K562 (cell line): ENCODE data around the gene AKT3. TPM values are rescaled to one million over a fixed set of nuclear protein-coding genes. Genes with fewer than 3 reads are reported as not detected.

Experiments
- ATAC-seq: fragments of 200-7000 bp; cut with Tn5 transposase; 3 replicates; pipeline ENCODE4 v1.9.1; 2020; ENCODE audit warnings: moderate library complexity
- BruUV-seq: library from RNA; stranded (reverse); fragments of 400-500 nt; replicated peaks from 2 replicates; lab custom pipeline; 2021; lab: Mats Ljungman, UMichigan
- CTCF ChIA-PET: fragments of 300-600 bp; formaldehyde crosslinking; extraction: SDS; loops from one replicate; lab custom pipeline; 2021; ENCODE audit warnings: low intra/inter-chr PET ratio; lab: Yijun Ruan, JAX
- POLR2A ChIA-PET: fragments of 300-600, 350-650 bp; sonication (Branson Sonifier 250); formaldehyde crosslinking; extraction: SDS; loops from one replicate; lab custom pipeline; 2021; ENCODE audit warnings: antibody characterized with exemption, inconsistent platforms; lab: Yijun Ruan, JAX
- DNase-seq, 4 experiments: peaks; one replicate each; pipeline versions ENCODE4 v3.0.0 to v3.0.0-alpha.2; 2011 to 2018; ENCODE audit warnings: low spot score in 3 of 4, mixed read lengths in 3 of 4; ENCODE audit errors: extremely low read depth in 1 of 4
- FAIRE-seq: peaks from 2 replicates; lab custom pipeline; 2011; peaks lifted over from hg19 to GRCh38; lab: Jason Lieb, UNC
- H2AFZ ChIP-seq: 2 replicates; pipeline ENCODE4 v1.6.0; 2011; ENCODE audit warnings: low read depth, low read length, control low read depth, inconsistent platforms
- H3K27ac ChIP-seq: fragments of 200-600 bp; 3 replicates; pipeline ENCODE4 v1.8.0; 2011; ENCODE audit warnings: low read depth, mild to moderate bottlenecking, control low read depth, inconsistent platforms, low read length, moderate library complexity, mixed read lengths; ENCODE audit errors: extremely low read depth
- H3K27me3 ChIP-seq, 2 experiments: fragments of 300-600 bp in 1 of 2; 2 replicates in 1 of 2; 3 replicates in 1 of 2; pipeline versions ENCODE4 v1.6.0 to v1.8.0; 2011; ENCODE audit warnings: inconsistent platforms in 2 of 2, low read length in 2 of 2, mild to moderate bottlenecking in 1 of 2, mixed read lengths in 1 of 2, moderate library complexity in 1 of 2; ENCODE audit not compliant: control insufficient read depth in 2 of 2, insufficient read depth in 2 of 2
- H3K36me3 ChIP-seq: fragments of 300-600 bp; 3 replicates; pipeline ENCODE4 v1.8.0; 2011; ENCODE audit warnings: mild to moderate bottlenecking, low read length, inconsistent platforms; ENCODE audit not compliant: control insufficient read depth, insufficient read depth
- H3K4me1 ChIP-seq, 2 experiments: fragments of 200-600 bp in 1 of 2; replicated peaks in 1 of 2; 2 replicates in 1 of 2; 3 replicates in 1 of 2; pipeline versions ENCODE4 v1.5.1 to v1.8.0; 2011; ENCODE audit warnings: inconsistent platforms in 2 of 2, low read length in 2 of 2, mild to moderate bottlenecking in 1 of 2, mixed read lengths in 1 of 2, moderate library complexity in 1 of 2; ENCODE audit not compliant: control insufficient read depth in 2 of 2, insufficient read depth in 2 of 2
- H3K4me2 ChIP-seq: 2 replicates; pipeline ENCODE4 v1.6.1; 2011; ENCODE audit warnings: low read length, control low read depth, inconsistent platforms, mixed read lengths; ENCODE audit not compliant: insufficient read depth
- H3K4me3 ChIP-seq: fragments of 200-600 bp; sonication (generic), shearing (Covaris generic); 2 replicates; pipeline ENCODE4 v1.5.1; 2016; ENCODE audit warnings: control low read depth, inconsistent platforms
- H3K79me2 ChIP-seq: fragments of 200-600 bp; 3 replicates; pipeline ENCODE4 v1.8.0; 2011; ENCODE audit warnings: low read length, inconsistent platforms; ENCODE audit not compliant: control insufficient read depth, insufficient read depth
- H3K9ac ChIP-seq, 2 experiments: 2 replicates each; pipeline versions ENCODE4 v1.6.0 to v1.6.1; 2011; ENCODE audit warnings: low read depth in 2 of 2, low read length in 2 of 2, control low read depth in 1 of 2, inconsistent platforms in 1 of 2, mild to moderate bottlenecking in 1 of 2, mixed read lengths in 1 of 2; ENCODE audit not compliant: insufficient read depth in 1 of 2
- H3K9me1 ChIP-seq: one replicate; pipeline ENCODE4 v1.6.0; 2011; ENCODE audit warnings: inconsistent platforms, mild to moderate bottlenecking, low read length, moderate library complexity; ENCODE audit not compliant: control insufficient read depth, insufficient read depth
- H3K9me3 ChIP-seq: replicated peaks from 2 replicates; pipeline ENCODE4 v1.5.1; 2011; ENCODE audit warnings: low read depth, low read length, inconsistent platforms; ENCODE audit not compliant: control insufficient read depth, insufficient read depth
- H4K20me1 ChIP-seq: replicated peaks from 2 replicates; pipeline ENCODE4 v1.6.1; 2011; ENCODE audit warnings: low read length, inconsistent platforms, mixed read lengths; ENCODE audit not compliant: control insufficient read depth, insufficient read depth
- ARID1B ChIP-seq: fragments of 450-650 bp; IDR thresholded peaks from 2 replicates; pipeline ENCODE4 v1.6.1; 2016; ENCODE audit warnings: antibody characterized with exemption, mild to moderate bottlenecking, inconsistent platforms
- EP300 ChIP-seq: IDR thresholded peaks from 2 replicates; pipeline ENCODE4 v1.6.1; 2012; ENCODE audit warnings: low read length, improper control_type of control experiment
- FOSL1 ChIP-seq: fragments of 200-800 bp; sonication (Bioruptor generic); conservative IDR thresholded peaks from 2 replicates; pipeline ENCODE4 v1.6.1; 2016; ENCODE audit warnings: missing genetic modification characterization, missing compliant biosample characterization
- FOXM1 ChIP-seq, 2 experiments: fragments of 450-650 bp in 1 of 2; sonication (generic) in 1 of 2; formaldehyde crosslinking in 1 of 2; IDR thresholded peaks; 2 replicates each; pipeline versions ENCODE4 v1.6.1 to v1.9.0; 2017 to 2022; ENCODE audit warnings: low read depth in 2 of 2, mild to moderate bottlenecking in 2 of 2, missing genetic modification reagents in 1 of 2, moderate library complexity in 1 of 2
- GABPB1 ChIP-seq: sonication (generic); formaldehyde crosslinking; IDR thresholded peaks from 2 replicates; pipeline ENCODE4 v1.8.0; 2022; ENCODE audit warnings: mild to moderate bottlenecking, missing genetic modification reagents
- GATA2 ChIP-seq: sonication (generic); formaldehyde crosslinking; IDR thresholded peaks from 2 replicates; pipeline ENCODE4 v1.4.0; 2020; ENCODE audit warnings: mild to moderate bottlenecking, missing genetic modification reagents
- IFI16 ChIP-seq: fragments of 250-450 bp; sonication (Bioruptor Pico); IDR thresholded peaks from 2 replicates; pipeline ENCODE4 v2.1.2; 2022; ENCODE audit warnings: mild to moderate bottlenecking, inconsistent platforms
- MAFF ChIP-seq: IDR thresholded peaks from 2 replicates; pipeline ENCODE4 v1.6.1; 2012; ENCODE audit warnings: low read length, improper control_type of control experiment
- MEF2A ChIP-seq: IDR thresholded peaks from 2 replicates; pipeline ENCODE4 v1.6.1; 2011; ENCODE audit warnings: low read depth, mild to moderate bottlenecking, low read length, moderate library complexity; ENCODE audit not compliant: control insufficient read depth
- NEUROD1 ChIP-seq: fragments of 150-350 bp; IDR thresholded peaks from 2 replicates; pipeline ENCODE4 v1.6.1; 2014; ENCODE audit warnings: borderline replicate concordance, low read length, low read depth; ENCODE audit not compliant: partially characterized antibody
- NR2C2 ChIP-seq, 2 experiments: fragments of 200-800 bp in 1 of 2; sonication (Bioruptor generic) in 1 of 2; sonication (generic) in 1 of 2; formaldehyde crosslinking in 1 of 2; IDR thresholded peaks; 2 replicates each; pipeline versions ENCODE4 v1.6.1 to v1.8.0; 2016 to 2022; ENCODE audit warnings: mild to moderate bottlenecking in 1 of 2, missing compliant biosample characterization in 1 of 2, missing genetic modification characterization in 1 of 2, missing genetic modification reagents in 1 of 2
- NUFIP1 ChIP-seq: fragments of 450-650 bp; IDR thresholded peaks from 2 replicates; pipeline ENCODE4 v1.6.1; 2018; ENCODE audit not compliant: partially characterized antibody
- SOX6 ChIP-seq: fragments of 450-650 bp; IDR thresholded peaks from 2 replicates; pipeline ENCODE4 v1.6.1; 2014; ENCODE audit warnings: mild to moderate bottlenecking
- ZFP1 ChIP-seq: fragments of 450-650 bp; formaldehyde crosslinking; IDR thresholded peaks from 2 replicates; pipeline ENCODE4 v1.4.0; 2020; ENCODE audit warnings: mild to moderate bottlenecking, mixed read lengths
- ZNF217 ChIP-seq: sonication (generic); formaldehyde crosslinking; IDR thresholded peaks from 2 replicates; pipeline ENCODE4 v1.8.0; 2022; ENCODE audit warnings: mild to moderate bottlenecking, missing genetic modification reagents
- ZNF316 ChIP-seq: fragments of 450-650 bp; IDR thresholded peaks from 2 replicates; pipeline ENCODE4 v1.6.1; 2016
- ZNF780A ChIP-seq: fragments of 250-450 bp; sonication (Bioruptor Pico); IDR thresholded peaks from 2 replicates; pipeline ENCODE4 v1.5.0; 2021; ENCODE audit warnings: mild to moderate bottlenecking
- WGBS: fragments of 100-300 bp; shearing (Covaris generic); methylation state at CpG from one replicate; pipeline ENCODE4 v1.1.6; 2016; ENCODE audit warnings: low coverage, mixed read lengths; ENCODE audit not compliant: insufficient coverage; ENCODE audit errors: missing lambda C conversion rate; 5-methylcytosine and 5-hydroxymethylcytosine counted together
- in situ Hi-C: fragments of 300-500 bp; cut with MboI; formaldehyde crosslinking; loops from 4 replicates; pipeline ENCODE4 v1.15.0; 2018; ENCODE audit warnings: inconsistent platforms, mixed read lengths
- intact Hi-C: fragments of 100-400 bp; cut with micrococcal nuclease; formaldehyde crosslinking; loops from 2 replicates; pipeline ENCODE4 v1.14.2; 2022
- polyA plus RNA-seq, 8 experiments: library from polyadenylated mRNA; depleted of rRNA in 4 of 8; stranded (reverse) in 5 of 8; unstranded in 3 of 8; fragments of >200 nt; fragmentation: Nextera tagmentation in 2 of 8; fragmentation: Illumina TruSeq in 1 of 8; extraction: Ambion mirVana in 2 of 8; extraction: Trizol in 1 of 8; gene quantifications; 2 replicates each; pipeline versions ENCODE4 v1.2.1 to v1.2.3, GENCODE V29; 2011 to 2014; ENCODE audit warnings: inconsistent platforms in 1 of 8, missing spikeins in 1 of 8
- total RNA-seq, 7 experiments: library from RNA; depleted of rRNA in 6 of 7; stranded (reverse); fragments of >200 nt in 6 of 7; fragmentation: Illumina TruSeq in 2 of 7; extraction: Trizol in 2 of 7; gene quantifications; 2 replicates each; pipeline versions ENCODE4 v1.2.1 to v1.2.3, GENCODE V29; 2011 to 2021; ENCODE audit warnings: low replicate concordance in 1 of 7
- TF ChIP-seq, protein P1 (sequence below), 3 experiments: IDR thresholded peaks in 2 of 3; conservative IDR thresholded peaks in 1 of 3; 2 replicates each; pipeline ENCODE4 v1.5.1; 2011 to 2012; ENCODE audit warnings: low read length in 3 of 3, mild to moderate bottlenecking in 3 of 3, control low read depth in 2 of 3, improper control_type of control experiment in 1 of 3, inconsistent platforms in 1 of 3, low read depth in 1 of 3, mixed read lengths in 1 of 3, moderate library complexity in 1 of 3; ENCODE audit not compliant: insufficient read depth in 2 of 3

Gene AKT3
- total and polyA plus RNA-seq, 9 of the 15 experiments (the other 6 are each of a cell fraction or from before 2014, with no cell fraction given): 0.04 to 0.54 (median 0.18) TPM; not detected in 1

DNA sequence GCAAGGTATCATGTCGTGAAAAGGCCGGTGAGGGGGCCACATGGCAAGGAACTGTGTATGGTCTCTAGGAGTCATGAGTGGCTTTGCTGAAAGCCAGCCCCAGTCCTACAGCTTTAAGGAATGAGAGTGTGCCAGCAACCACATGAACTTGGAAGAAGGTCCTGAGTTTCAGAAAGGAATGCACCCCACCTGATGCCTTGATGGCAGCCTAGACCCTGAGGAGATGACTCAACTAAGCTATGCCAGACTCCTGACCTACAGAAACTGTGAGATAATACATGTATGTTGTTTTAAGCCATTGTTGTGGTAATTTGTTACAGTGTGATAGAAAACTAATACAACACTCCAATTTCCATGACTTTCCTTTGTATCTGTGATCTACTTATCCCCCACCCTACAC lies 33.5 kb upstream of the AKT3 start (continued):
- TF ChIP-seq IFI16 (CRISPR knock-in tag) (no peak), ARID1B (no peak), ZNF217 (CRISPR knock-in tag) (no peak), SOX6 (no peak), MEF2A (no peak), NUFIP1 (no peak), NR2C2 (CRISPR knock-in tag; IDR thresholded peaks at IDR 0.05) (no peak), NR2C2 (tag; IDR thresholded peaks at IDR 0.05) (no peak), NEUROD1 (no peak), EP300 (no peak), GATA2 (no peak)

DNA sequence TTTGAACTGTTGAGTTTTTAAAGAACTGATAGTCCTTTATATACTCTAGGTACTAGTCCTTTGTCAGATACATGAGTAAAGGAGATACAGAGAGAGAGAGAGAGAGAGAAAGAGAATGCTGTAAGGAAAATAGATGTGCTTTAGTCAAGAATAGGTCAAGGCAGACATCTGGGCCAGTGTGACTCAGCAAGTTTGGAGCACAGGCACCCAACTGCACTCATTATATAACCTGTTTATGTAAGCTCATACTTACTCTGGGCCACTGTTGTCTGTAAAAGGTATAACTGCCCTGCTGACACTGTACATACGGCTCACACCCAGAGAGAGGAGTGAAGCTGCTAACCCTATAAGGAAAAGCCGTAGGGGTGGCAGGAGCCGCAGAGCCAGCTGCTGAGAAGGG lies 32.2 kb upstream of the AKT3 start:
- Histone ChIP-seq H3K9ac (no peak overlapping the region), H3K4me3 (no peak overlapping the region), H3K79me2 (no peaks in the 10 kb centered on the region), H2AFZ (peak overlapping the region; percentile 15; the same call in 1 of the 2 replicates), H3K27ac (no peak overlapping the region), H3K4me1 (no peaks in the 10 kb centered on the region; a peak in 1 of 5 replicates), H4K20me1 (no peaks in the 10 kb centered on the region), H3K9me3 (no peaks in the 10 kb centered on the region), H3K36me3 (no peaks in the 10 kb centered on the region), H3K9me1 (no peaks in the 10 kb centered on the region), H3K27me3 (no peaks in the 10 kb centered on the region), H3K4me2 (no peak overlapping the region)
- peak in 2 of 4 experiments; percentile 20 to 23 for DNase-seq
- CTCF ChIA-PET: no interaction called here
- FAIRE-seq: peak; percentile 42
- intact Hi-C loops: no loop called here
- no TSS peak for BruUV-seq
- WGBS: 2% methylated on average over 3 of the region's 3 CpGs
- in situ Hi-C loops: no loop called here
- POLR2A ChIA-PET: interaction anchor here (0.6 to 1.5 kb wide), 3 partner anchors 9 to 30 kb away, joined by 3 to 4 read pairs (median 3); no protein-coding TSS in a partner anchor
- ATAC-seq: peak; percentile 78
- TF ChIP-seq MAFF: peak; percentile 69
- TF ChIP-seq, protein P1, sequence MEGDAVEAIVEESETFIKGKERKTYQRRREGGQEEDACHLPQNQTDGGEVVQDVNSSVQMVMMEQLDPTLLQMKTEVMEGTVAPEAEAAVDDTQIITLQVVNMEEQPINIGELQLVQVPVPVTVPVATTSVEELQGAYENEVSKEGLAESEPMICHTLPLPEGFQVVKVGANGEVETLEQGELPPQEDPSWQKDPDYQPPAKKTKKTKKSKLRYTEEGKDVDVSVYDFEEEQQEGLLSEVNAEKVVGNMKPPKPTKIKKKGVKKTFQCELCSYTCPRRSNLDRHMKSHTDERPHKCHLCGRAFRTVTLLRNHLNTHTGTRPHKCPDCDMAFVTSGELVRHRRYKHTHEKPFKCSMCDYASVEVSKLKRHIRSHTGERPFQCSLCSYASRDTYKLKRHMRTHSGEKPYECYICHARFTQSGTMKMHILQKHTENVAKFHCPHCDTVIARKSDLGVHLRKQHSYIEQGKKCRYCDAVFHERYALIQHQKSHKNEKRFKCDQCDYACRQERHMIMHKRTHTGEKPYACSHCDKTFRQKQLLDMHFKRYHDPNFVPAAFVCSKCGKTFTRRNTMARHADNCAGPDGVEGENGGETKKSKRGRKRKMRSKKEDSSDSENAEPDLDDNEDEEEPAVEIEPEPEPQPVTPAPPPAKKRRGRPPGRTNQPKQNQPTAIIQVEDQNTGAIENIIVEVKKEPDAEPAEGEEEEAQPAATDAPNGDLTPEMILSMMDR (IDR thresholded peaks at IDR 0.05 in 2 of 3, conservative IDR thresholded peaks at IDR 0.05 in 1 of 3; ENCODE audit: insufficient read depth in 2 of 3, low read depth in 1 of 3, low read length in 3 of 3): no peak
- TF ChIP-seq GABPB1 (CRISPR knock-in tag): no peak
- no peak for TF ChIP-seq FOXM1 (IDR thresholded peaks at IDR 0.05; ENCODE audit: low read depth)
- TF ChIP-seq FOXM1 (CRISPR knock-in tag; IDR thresholded peaks at IDR 0.05; ENCODE audit: low read depth): no peak
- TF ChIP-seq ZNF316: peak; percentile 87
- TF ChIP-seq FOSL1 (tag): no peak
- TF ChIP-seq ZNF780A (CRISPR knock-in tag): no peak
- no peak for TF ChIP-seq ZFP1 (CRISPR knock-in tag)
